ENCODE results near the gene LONP1.

LONP1 gene

GRCh38 chr19:5669212-5669611, 50.7 kb downstream of the LONP1 start:
- DNase-seq (ENCODE audit: low spot score): no peak
- no peak for TF ChIP-seq CTCF (IDR thresholded peaks at IDR 0.05; ENCODE audit: extremely low read depth, insufficient read depth, missing control alignments)
- in situ Hi-C loops (cut with MboI; ENCODE audit: low pct_unique_long_range_greater_than_20kb, low sequenced_read_pairs, unreplicated experiment): no loop called here

- in situ Hi-C loops (cut with MboI; ENCODE audit: low pct_unique_long_range_greater_than_20kb, low sequenced_read_pairs, unreplicated experiment): no loop called here
- TF ChIP-seq CTCF (IDR thresholded peaks at IDR 0.05; ENCODE audit: extremely low read depth, insufficient read depth, missing control alignments): no peak
- DNase-seq (ENCODE audit: low spot score): no peak
Measured at GRCh38 chr19:5667751-5668271, 52.1 kb downstream of the LONP1 start.

GRCh38 chr19:5666921-5667610, 52.9 kb downstream of the LONP1 start:
- no peak for DNase-seq (ENCODE audit: low spot score)
- TF ChIP-seq CTCF (IDR thresholded peaks at IDR 0.05; ENCODE audit: extremely low read depth, insufficient read depth, missing control alignments): no peak
- in situ Hi-C loops (cut with MboI; ENCODE audit: low pct_unique_long_range_greater_than_20kb, low sequenced_read_pairs, unreplicated experiment): no loop called here

- DNase-seq (ENCODE audit: low spot score): peak; percentile 52
- peak; percentile 12 for TF ChIP-seq CTCF (IDR thresholded peaks at IDR 0.05; ENCODE audit: extremely low read depth, insufficient read depth, missing control alignments)
Measured at GRCh38 chr19:5665781-5666513, 54.0 kb downstream of the LONP1 start.

GRCh38 chr19:5664515-5664914, 55.4 kb downstream of the LONP1 start:
- in situ Hi-C loops (cut with MboI; ENCODE audit: low pct_unique_long_range_greater_than_20kb, low sequenced_read_pairs, unreplicated experiment): no loop called here
- TF ChIP-seq CTCF (IDR thresholded peaks at IDR 0.05; ENCODE audit: extremely low read depth, insufficient read depth, missing control alignments): no peak
- no peak for DNase-seq (ENCODE audit: low spot score)

More at GRCh38 chr19:5665781-5666513, 54.0 kb downstream of the LONP1 start:
- in situ Hi-C loops (cut with MboI; ENCODE audit: low pct_unique_long_range_greater_than_20kb, low sequenced_read_pairs, unreplicated experiment): no loop called here

GRCh38 chr19:5663904-5664303, 56.0 kb downstream of the LONP1 start:
- TF ChIP-seq CTCF (IDR thresholded peaks at IDR 0.05; ENCODE audit: extremely low read depth, insufficient read depth, missing control alignments): no peak
- no peak for DNase-seq (ENCODE audit: low spot score)
- in situ Hi-C loops (cut with MboI; ENCODE audit: low pct_unique_long_range_greater_than_20kb, low sequenced_read_pairs, unreplicated experiment): no loop called here

Data from GM13977 (cell line).